ENCODE measurements around the gene PFDN1.

DNA sequence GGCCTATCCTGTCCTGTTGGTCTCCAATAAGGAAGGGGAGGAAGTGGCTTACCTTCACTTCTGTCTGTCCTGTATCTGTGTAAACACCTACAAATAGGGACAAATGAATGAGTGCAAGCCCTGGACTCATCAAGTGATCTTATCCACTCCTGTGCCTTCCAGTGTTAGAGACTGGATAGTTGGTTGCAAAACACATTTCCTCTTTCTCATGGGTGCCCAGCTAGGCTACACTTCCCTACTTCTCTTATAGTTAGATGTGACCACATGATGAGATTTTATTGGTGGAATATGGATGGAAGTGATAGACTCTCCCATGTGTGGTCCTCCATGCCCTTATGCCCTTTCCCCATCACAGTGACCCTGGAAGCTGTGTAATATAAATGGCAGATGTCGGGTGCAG lies 16.9 kb upstream of the PFDN1 start:
- TF ChIP-seq, protein P1, sequence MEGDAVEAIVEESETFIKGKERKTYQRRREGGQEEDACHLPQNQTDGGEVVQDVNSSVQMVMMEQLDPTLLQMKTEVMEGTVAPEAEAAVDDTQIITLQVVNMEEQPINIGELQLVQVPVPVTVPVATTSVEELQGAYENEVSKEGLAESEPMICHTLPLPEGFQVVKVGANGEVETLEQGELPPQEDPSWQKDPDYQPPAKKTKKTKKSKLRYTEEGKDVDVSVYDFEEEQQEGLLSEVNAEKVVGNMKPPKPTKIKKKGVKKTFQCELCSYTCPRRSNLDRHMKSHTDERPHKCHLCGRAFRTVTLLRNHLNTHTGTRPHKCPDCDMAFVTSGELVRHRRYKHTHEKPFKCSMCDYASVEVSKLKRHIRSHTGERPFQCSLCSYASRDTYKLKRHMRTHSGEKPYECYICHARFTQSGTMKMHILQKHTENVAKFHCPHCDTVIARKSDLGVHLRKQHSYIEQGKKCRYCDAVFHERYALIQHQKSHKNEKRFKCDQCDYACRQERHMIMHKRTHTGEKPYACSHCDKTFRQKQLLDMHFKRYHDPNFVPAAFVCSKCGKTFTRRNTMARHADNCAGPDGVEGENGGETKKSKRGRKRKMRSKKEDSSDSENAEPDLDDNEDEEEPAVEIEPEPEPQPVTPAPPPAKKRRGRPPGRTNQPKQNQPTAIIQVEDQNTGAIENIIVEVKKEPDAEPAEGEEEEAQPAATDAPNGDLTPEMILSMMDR (IDR thresholded peaks at IDR 0.05), result no peak
- no peak for TF ChIP-seq ZFX (IDR thresholded peaks at IDR 0.05; ENCODE audit: borderline replicate concordance)
